Activated CD4-positive, CD25-positive, alpha-beta regulatory T cell (primary cell): ENCODE data around the gene GALNS.
"Not testable (repeated sequence)": the region's sequence is repeated elsewhere in the genome, so short reads cannot be mapped to it uniquely, and the experiment has no call there.

ENCODE experiments used
- DNase-seq, 4 experiments: peaks; one replicate each; lab custom pipeline; 2025; lab: John Stamatoyannopoulos, UW

The GALNS gene

GRCh38 chr16:88838566-88838965, 18.2 kb downstream of the GALNS start:
- no peak for DNase-seq

GRCh38 chr16:88837806-88838205, 18.9 kb downstream of the GALNS start:
- DNase-seq, result no peak

- no peak for DNase-seq
Observed at GRCh38 chr16:88836791-88837190, 20.0 kb downstream of the GALNS start.

- no peak for DNase-seq
Observed at GRCh38 chr16:88835818-88836217, 20.9 kb downstream of the GALNS start.

- DNase-seq, result no peak
Observed at GRCh38 chr16:88835383-88835782, 21.4 kb downstream of the GALNS start.

- DNase-seq, result no peak
Observed at GRCh38 chr16:88834670-88835069, 22.1 kb downstream of the GALNS start.

- no peak for DNase-seq
Observed at GRCh38 chr16:88833086-88833485, 23.7 kb downstream of the GALNS start.

GRCh38 chr16:88831838-88832237, 24.9 kb downstream of the GALNS start:
- no peak for DNase-seq

GRCh38 chr16:88830783-88831182, 26.0 kb downstream of the GALNS start:
- DNase-seq, result no peak

GRCh38 chr16:88830258-88830657, 26.5 kb downstream of the GALNS start:
- DNase-seq, result no peak

- DNase-seq, result no peak
Observed at GRCh38 chr16:88828711-88829110, 28.0 kb downstream of the GALNS start.

- DNase-seq, result no peak
Observed at GRCh38 chr16:88827727-88828126, 29.0 kb downstream of the GALNS start.

- DNase-seq, result no peak
Observed at GRCh38 chr16:88826070-88826840, 30.5 kb downstream of the GALNS start.

- DNase-seq, result no peak
Observed at GRCh38 chr16:88825146-88825545, 31.6 kb downstream of the GALNS start.

GRCh38 chr16:88824256-88825077, 32.3 kb downstream of the GALNS start:
- no peak for DNase-seq

GRCh38 chr16:88823646-88824045, 33.1 kb downstream of the GALNS start:
- not testable (repeated sequence) for DNase-seq

GRCh38 chr16:88822281-88823040, 34.3 kb downstream of the GALNS start:
- no peak for DNase-seq

GRCh38 chr16:88821168-88821850, 35.4 kb downstream of the GALNS start:
- DNase-seq, result no peak

GRCh38 chr16:88820385-88821025, 36.2 kb downstream of the GALNS start:
- DNase-seq, result no peak

GRCh38 chr16:88819126-88819525, 37.6 kb downstream of the GALNS start:
- no peak for DNase-seq

GRCh38 chr16:88818575-88818874, 38.2 kb downstream of the GALNS start:
- DNase-seq, result no peak
